Measurements from ENCODE around the gene WSB1. TPM values are rescaled to one million over a fixed set of nuclear protein-coding genes. Genes with fewer than 3 reads are reported as not detected.

The WSB1 gene
- total and polyA plus RNA-seq, 2 donors (not counting 1 experiment from before 2014, with no cell fraction given), result 123 to 217 TPM

GRCh38 chr17:27313301-27313700 lies 19.4 kb downstream of the WSB1 start:
- H3K9me3 ChIP-seq (ENCODE audit: control extremely low read depth in 1 of 3, control insufficient read depth in 2 of 3, insufficient read depth in 1 of 3, low read length in 2 of 3), result no peaks in the 10 kb centered on the region
- CTCF ChIA-PET, result interaction anchor here (0.8 to 1.3 kb wide), 3 partner anchors 20 to 77 kb away, joined by 3 to 4 read pairs (median 3); no protein-coding TSS in a partner anchor
- H3K27me3 ChIP-seq (replicated peaks in 1 of 4; ENCODE audit: control extremely low read depth in 1 of 4, control insufficient read depth in 3 of 4, insufficient read depth in 4 of 4, low read length in 3 of 4), result no peaks in the 10 kb centered on the region
- no peak for ATAC-seq (ENCODE audit: low read depth)
- H3K4me1 ChIP-seq (ENCODE audit: control insufficient read depth in 2 of 2, insufficient read depth in 2 of 2, low read length in 2 of 2), result no peaks in the 10 kb centered on the region
- H3K27ac ChIP-seq (ENCODE audit: low read length in 2 of 2), result no peak overlapping the region
- intact Hi-C loops (cut with micrococcal nuclease), result no loop called here
- peaks cover 4 to 81% of the 10 kb centered on the region in 2 experiments for H3K36me3 ChIP-seq (replicated peaks in 1 of 2; ENCODE audit: control extremely low read depth in 1 of 2, control insufficient read depth in 1 of 2, extremely low read depth in 1 of 2, insufficient read depth in 2 of 2, low read length in 1 of 2)
- Mint-ChIP-seq H3K27me3 (no peaks in the 10 kb centered on the region), H3K27ac (no peak overlapping the region), H3K9me3 (ENCODE audit: insufficient read depth) (no peaks in the 10 kb centered on the region), H3K4me1 (no peaks in the 10 kb centered on the region), H3K4me3 (no peak overlapping the region)
- no peak for TF ChIP-seq EZH2 (IDR thresholded peaks at IDR 0.05; ENCODE audit: borderline replicate concordance, insufficient read depth, low read depth, low read length, poor library complexity, severe bottlenecking)
- no peak for TF ChIP-seq CTCF (IDR thresholded peaks at IDR 0.05)
- POLR2A ChIA-PET, result no interaction called here
- no peak overlapping the region for H3K9ac ChIP-seq (ENCODE audit: low read length)
- peaks cover 2% of the 10 kb centered on the region for H4K20me1 ChIP-seq (ENCODE audit: control insufficient read depth, insufficient read depth, low read length, poor library complexity, severe bottlenecking)
- DNase-seq, result no peak
- no peaks in the 10 kb centered on the region for H3K79me2 ChIP-seq (ENCODE audit: control insufficient read depth, insufficient read depth, low read length)
- no CpG with 5 or more reads among the region's 1 CpG for WGBS (ENCODE audit: insufficient coverage)
- H3K4me3 ChIP-seq (ENCODE audit: control extremely low read depth in 1 of 5, extremely low read depth in 1 of 5, insufficient read depth in 1 of 5, low read depth in 2 of 5, low read length in 4 of 5), result no peak overlapping the region
- no peak overlapping the region for H3K4me2 ChIP-seq (replicated peaks; ENCODE audit: low read depth, low read length, poor library complexity, severe bottlenecking)
- no peak overlapping the region for H2AFZ ChIP-seq (ENCODE audit: insufficient read depth, low read depth, low read length, poor library complexity, severe bottlenecking)

GRCh38 chr17:27315322-27315721 lies 21.4 kb downstream of the WSB1 start:
- no peaks in the 10 kb centered on the region for H3K4me1 Mint-ChIP-seq
- no peak overlapping the region for H3K27ac ChIP-seq (ENCODE audit: low read length in 2 of 2)
- ChIA-PET POLR2A (no interaction called here), CTCF (interaction anchor here (1.4 kb wide), 1 partner anchor 284 kb away, joined by 4 read pairs; no protein-coding TSS in a partner anchor)
- no peaks in the 10 kb centered on the region for H3K27me3 Mint-ChIP-seq
- H3K4me2 ChIP-seq (replicated peaks; ENCODE audit: low read depth, low read length, poor library complexity, severe bottlenecking), result no peak overlapping the region
- ATAC-seq (ENCODE audit: low read depth) (no peak), DNase-seq (no peak)
- TF ChIP-seq CTCF (IDR thresholded peaks at IDR 0.05) (no peak), EZH2 (IDR thresholded peaks at IDR 0.05; ENCODE audit: borderline replicate concordance, insufficient read depth, low read depth, low read length, poor library complexity, severe bottlenecking) (no peak)
- no peak overlapping the region for H3K27ac Mint-ChIP-seq
- no peak overlapping the region for H3K4me3 ChIP-seq (ENCODE audit: control extremely low read depth in 1 of 5, extremely low read depth in 1 of 5, insufficient read depth in 1 of 5, low read depth in 2 of 5, low read length in 4 of 5)
- peaks cover 4 to 61% of the 10 kb centered on the region in 2 experiments for H3K36me3 ChIP-seq (replicated peaks in 1 of 2; ENCODE audit: control extremely low read depth in 1 of 2, control insufficient read depth in 1 of 2, extremely low read depth in 1 of 2, insufficient read depth in 2 of 2, low read length in 1 of 2)
- no peaks in the 10 kb centered on the region for H4K20me1 ChIP-seq (ENCODE audit: control insufficient read depth, insufficient read depth, low read length, poor library complexity, severe bottlenecking)
- no peaks in the 10 kb centered on the region for H3K4me1 ChIP-seq (ENCODE audit: control insufficient read depth in 2 of 2, insufficient read depth in 2 of 2, low read length in 2 of 2)
- H3K79me2 ChIP-seq (ENCODE audit: control insufficient read depth, insufficient read depth, low read length), result no peaks in the 10 kb centered on the region
- H3K27me3 ChIP-seq (replicated peaks in 1 of 4; ENCODE audit: control extremely low read depth in 1 of 4, control insufficient read depth in 3 of 4, insufficient read depth in 4 of 4, low read length in 3 of 4), result no peaks in the 10 kb centered on the region
- intact Hi-C loops (cut with micrococcal nuclease), result no loop called here
- H3K9ac ChIP-seq (ENCODE audit: low read length), result no peak overlapping the region
- 92% methylated on average over 2 of the region's 6 CpGs for WGBS (ENCODE audit: insufficient coverage)
- H3K9me3 ChIP-seq (ENCODE audit: control extremely low read depth in 1 of 3, control insufficient read depth in 2 of 3, insufficient read depth in 1 of 3, low read length in 2 of 3), result no peaks in the 10 kb centered on the region
- no peak overlapping the region for H2AFZ ChIP-seq (ENCODE audit: insufficient read depth, low read depth, low read length, poor library complexity, severe bottlenecking)
- H3K4me3 Mint-ChIP-seq, result no peak overlapping the region
- no peaks in the 10 kb centered on the region for H3K9me3 Mint-ChIP-seq (ENCODE audit: insufficient read depth)

Measured in B cell (primary cell).